ENCODE measurements around the gene SF3A2. TPM values are rescaled to one million over a fixed set of nuclear protein-coding genes. Genes with fewer than 3 reads are reported as not detected.

SF3A2 gene
- total and polyA plus RNA-seq, 2 donors (not counting 3 experiments of a cell fraction or from before 2014, with no cell fraction given) = 21.5 to 164 TPM

DNA sequence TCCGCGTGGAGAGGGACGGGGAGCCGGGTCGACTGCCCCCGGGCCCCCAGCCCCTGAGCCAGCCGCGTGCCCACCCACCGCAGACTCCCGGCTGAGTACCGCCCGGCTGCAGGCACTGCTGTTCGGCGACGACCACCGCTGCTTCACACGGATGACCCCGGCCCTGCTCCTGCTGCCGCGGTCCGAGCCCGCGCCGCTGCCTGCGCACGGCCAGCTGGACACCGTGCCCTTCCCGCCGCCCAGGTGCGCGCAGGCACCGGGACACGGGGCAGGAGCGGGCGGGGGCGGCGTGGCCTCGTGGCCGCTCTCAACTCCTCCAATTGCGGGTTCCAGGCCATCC is 14.1 kb downstream of the SF3A2 start:
- Histone ChIP-seq H3K4me3 (replicated peaks in 1 of 3; ENCODE audit: insufficient read depth in 1 of 3, low read depth in 1 of 3, low read length in 3 of 3) (no peak overlapping the region), H3K4me2 (ENCODE audit: insufficient read depth, low read length) (no peak overlapping the region), H3K79me2 (ENCODE audit: control insufficient read depth, insufficient read depth, low read length) (no peaks in the 10 kb centered on the region), H3K27ac (ENCODE audit: insufficient read depth, low read depth, low read length) (no peak overlapping the region), H3K27me3 (ENCODE audit: control insufficient read depth in 2 of 2, insufficient read depth in 2 of 2, low read length in 2 of 2) (peaks cover 22 to 40% of the 10 kb centered on the region in 2 experiments), H3K36me3 (ENCODE audit: control insufficient read depth in 2 of 2, extremely low read depth in 1 of 2, insufficient read depth in 2 of 2, low read length in 2 of 2) (peaks cover 10 to 23% of the 10 kb centered on the region in 2 experiments), H3K9me1 (replicated peaks; ENCODE audit: control insufficient read depth, extremely low read depth, insufficient read depth, low read length) (no peaks in the 10 kb centered on the region), H3K4me1 (ENCODE audit: control insufficient read depth, extremely low read depth, insufficient read depth, low read length) (peaks cover 16% of the 10 kb centered on the region), H2AFZ (ENCODE audit: low read depth, low read length) (no peak overlapping the region), H4K20me1 (replicated peaks; ENCODE audit: control insufficient read depth, extremely low read depth, insufficient read depth, low read length) (no peaks in the 10 kb centered on the region), H3K9ac (replicated peaks; ENCODE audit: extremely low read depth, insufficient read depth, low read length) (no peak overlapping the region), H3K9me3 (replicated peaks; ENCODE audit: control insufficient read depth, insufficient read depth, low read length) (no peaks in the 10 kb centered on the region)
- BruUV-seq (replicated peaks) = no TSS peak
- CTCF ChIA-PET = interaction anchor here (1.1 to 2.8 kb wide), 5 partner anchors 10 to 95 kb away, joined by 4 to 15 read pairs (median 7); no protein-coding TSS in a partner anchor
- FAIRE-seq (no peak), DNase-seq (ENCODE audit: low read depth, low spot score) (no peak)
- intact Hi-C loops (cut with micrococcal nuclease) (no loop called here), dilution Hi-C loops (cut with MboI; ENCODE audit: extremely low pct_ligation_motif_present, low sequenced_read_pairs) (no loop called here)
- TF ChIP-seq POLR2AphosphoS5 (IDR thresholded peaks at IDR 0.05; ENCODE audit: insufficient read depth, low read depth, low read length) (no peak), EZH2 (IDR thresholded peaks at IDR 0.05; ENCODE audit: borderline replicate concordance, low read depth, low read length, severe bottlenecking) (no peak), GATA2 (IDR thresholded peaks at IDR 0.05; ENCODE audit: insufficient read depth, insufficient read length, low read depth, low read length) (no peak), MYC (IDR thresholded peaks at IDR 0.05; ENCODE audit: low read depth, low read length) (no peak), FOS (IDR thresholded peaks at IDR 0.05; ENCODE audit: borderline replicate concordance, insufficient read depth, low read length) (no peak), CTCF (IDR thresholded peaks at IDR 0.05; ENCODE audit: extremely low read depth in 1 of 2, insufficient read depth in 1 of 2, low read depth in 1 of 2, low read length in 2 of 2) (no peak), POLR2A (IDR thresholded peaks at IDR 0.05; ENCODE audit: low read depth, low read length) (no peak), JUN (IDR thresholded peaks at IDR 0.05; ENCODE audit: borderline replicate concordance, insufficient read depth, insufficient read length, low read depth) (no peak)
- TF ChIP-seq, protein P1, sequence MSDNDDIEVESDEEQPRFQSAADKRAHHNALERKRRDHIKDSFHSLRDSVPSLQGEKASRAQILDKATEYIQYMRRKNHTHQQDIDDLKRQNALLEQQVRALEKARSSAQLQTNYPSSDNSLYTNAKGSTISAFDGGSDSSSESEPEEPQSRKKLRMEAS (IDR thresholded peaks at IDR 0.05; ENCODE audit: insufficient read depth, insufficient read length) = no peak
- POLR2A ChIA-PET = no interaction called here

All from endothelial cell of umbilical vein (primary cell).